Trophoblast cell (in vitro differentiated cells and primary cell): ENCODE results near the gene NUAK1.

ENCODE experiments used
- DNase-seq, 2 donors: peaks; one replicate each; pipeline ENCODE4 v3.0.0-alpha.2; 2016
- H2AFZ ChIP-seq: 2 replicates; pipeline ENCODE4 v1.6.1; 2013; ENCODE audit warnings: low read length, moderate library complexity, mild to moderate bottlenecking; ENCODE audit not compliant: insufficient read depth, poor library complexity
- H2AK5ac ChIP-seq: 2 replicates; pipeline ENCODE4 v1.6.1; 2013; ENCODE audit warnings: mild to moderate bottlenecking, low read length
- H2BK120ac ChIP-seq: 2 replicates; pipeline ENCODE4 v1.6.1; 2013; ENCODE audit warnings: low read length, mild to moderate bottlenecking, moderate library complexity; ENCODE audit not compliant: insufficient read depth, poor library complexity
- H2BK12ac ChIP-seq: 2 replicates; pipeline ENCODE4 v1.6.1; 2013; ENCODE audit warnings: mild to moderate bottlenecking, low read length, moderate library complexity
- H2BK5ac ChIP-seq: 2 replicates; pipeline ENCODE4 v1.6.1; 2013; ENCODE audit warnings: low read length, low read depth, moderate library complexity, mild to moderate bottlenecking; ENCODE audit not compliant: poor library complexity
- H3K14ac ChIP-seq: 2 replicates; pipeline ENCODE4 v1.6.1; 2013; ENCODE audit warnings: mild to moderate bottlenecking, low read length
- H3K18ac ChIP-seq: 2 replicates; pipeline ENCODE4 v1.6.1; 2013; ENCODE audit warnings: mild to moderate bottlenecking, low read length
- H3K23ac ChIP-seq: 2 replicates; pipeline ENCODE4 v1.6.1; 2013; ENCODE audit warnings: low read length
- H3K27ac ChIP-seq: 2 replicates; pipeline ENCODE4 v1.5.1; 2013; ENCODE audit warnings: low read depth, mild to moderate bottlenecking, inconsistent platforms, low read length, moderate library complexity
- H3K27me3 ChIP-seq: 2 replicates; pipeline ENCODE4 v1.6.1; 2013; ENCODE audit warnings: inconsistent platforms, mild to moderate bottlenecking, low read length, moderate library complexity; ENCODE audit not compliant: insufficient read depth
- H3K36me3 ChIP-seq, 2 experiments: 1 replicate in 1 of 2; 2 replicates in 1 of 2; pipeline ENCODE4 v1.6.1; 2013; ENCODE audit warnings: low read length in 2 of 2, mild to moderate bottlenecking in 2 of 2, moderate library complexity in 1 of 2; ENCODE audit not compliant: insufficient read depth in 2 of 2, control insufficient read depth in 1 of 2
- H3K4ac ChIP-seq: 2 replicates; pipeline ENCODE4 v1.6.1; 2013; ENCODE audit warnings: low read depth, mild to moderate bottlenecking, low read length, moderate library complexity
- H3K4me1 ChIP-seq, 2 experiments: 1 replicate in 1 of 2; 2 replicates in 1 of 2; pipeline ENCODE4 v1.6.1; 2013; ENCODE audit warnings: low read length in 2 of 2, mild to moderate bottlenecking in 2 of 2, moderate library complexity in 1 of 2; ENCODE audit not compliant: insufficient read depth in 2 of 2, control insufficient read depth in 1 of 2
- H3K4me2 ChIP-seq: 2 replicates; pipeline ENCODE4 v1.6.1; 2013; ENCODE audit warnings: inconsistent platforms, mild to moderate bottlenecking, low read length, moderate library complexity
- H3K4me3 ChIP-seq: 2 replicates; pipeline ENCODE4 v1.5.1; 2013; ENCODE audit warnings: mild to moderate bottlenecking, low read depth, low read length, inconsistent platforms
- H3K79me1 ChIP-seq: one replicate; pipeline ENCODE4 v1.6.1; 2013; ENCODE audit warnings: low read length
- H3K79me2 ChIP-seq: 2 replicates; pipeline ENCODE4 v1.6.1; 2013; ENCODE audit warnings: low read length, mild to moderate bottlenecking; ENCODE audit not compliant: control insufficient read depth, insufficient read depth, poor library complexity
- H3K9ac ChIP-seq: 2 replicates; pipeline ENCODE4 v1.6.1; 2013; ENCODE audit warnings: mild to moderate bottlenecking, low read length
- H3K9me3 ChIP-seq: 2 replicates; pipeline ENCODE4 v1.6.1; 2013; ENCODE audit warnings: low read depth, mild to moderate bottlenecking, control low read depth, inconsistent platforms, low read length; ENCODE audit not compliant: insufficient read depth
- H4K12ac ChIP-seq: 2 replicates; pipeline ENCODE4 v1.6.1; 2013; ENCODE audit warnings: low read depth, mild to moderate bottlenecking, low read length, moderate library complexity
- H4K8ac ChIP-seq: 2 replicates; pipeline ENCODE4 v1.6.1; 2013; ENCODE audit warnings: low read depth, mild to moderate bottlenecking, low read length, moderate library complexity
- H4K91ac ChIP-seq: one replicate; pipeline ENCODE4 v1.6.1; 2013; ENCODE audit warnings: low read depth, mild to moderate bottlenecking, low read length, moderate library complexity
- WGBS: extraction: QIAGEN DNeasy Blood & Tissue Kit; methylation state at CpG from one replicate; pipeline ENCODE4 v1.1.7; 2013; ENCODE audit warnings: missing lambda C conversion rate; ENCODE audit not compliant: insufficient read length, insufficient coverage; ENCODE audit errors: extremely low coverage; 5-methylcytosine and 5-hydroxymethylcytosine counted together

The NUAK1 gene

DNA sequence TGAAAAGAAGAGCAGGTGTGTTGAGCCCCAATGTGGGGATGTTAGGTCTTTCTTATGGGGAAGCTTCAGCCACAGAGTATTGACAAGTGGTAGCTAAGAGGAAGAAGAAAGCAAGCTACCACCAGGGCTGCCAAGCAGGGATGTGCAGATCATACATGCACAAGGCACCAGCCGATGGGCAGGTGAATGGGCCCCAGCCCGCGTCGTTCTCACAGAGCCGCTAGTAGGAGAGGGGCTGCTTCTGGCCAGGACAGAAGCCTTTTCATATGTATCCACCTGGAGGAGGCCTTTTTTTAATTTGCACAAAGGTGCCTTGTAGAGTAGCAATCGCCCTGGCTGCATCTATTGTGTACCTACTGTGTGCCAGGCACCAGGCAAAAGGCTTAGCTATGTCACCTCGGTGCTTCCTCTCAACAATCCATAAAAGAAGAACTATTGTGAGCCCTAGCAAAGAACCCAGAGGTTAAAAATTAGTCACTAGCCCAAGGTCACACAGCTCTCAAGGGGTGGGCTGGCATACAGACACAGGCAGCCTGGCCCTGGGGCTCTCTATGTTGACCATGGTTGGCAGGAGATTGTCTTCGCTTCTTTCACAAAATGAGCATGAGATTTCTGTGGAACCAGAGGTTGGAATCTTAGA, 8.2 kb downstream of the NUAK1 start:
- Histone ChIP-seq H3K23ac (no peak overlapping the region), H3K14ac (no peak overlapping the region), H2AFZ (no peak overlapping the region), H4K8ac (no peak overlapping the region), H2BK120ac (no peak overlapping the region), H4K12ac (no peak overlapping the region), H2AK5ac (no peak overlapping the region), H3K4ac (peak overlapping the region; percentile 89), H3K4me2 (no peak overlapping the region), H3K9ac (no peak overlapping the region), H3K36me3 (peaks cover 10 to 16% of the 10 kb centered on the region in 2 experiments), H2BK5ac (no peak overlapping the region), H3K27ac (no peak overlapping the region), H2BK12ac (no peak overlapping the region), H4K91ac (no peak overlapping the region), H3K4me1 (peaks cover 45 to 58% of the 10 kb centered on the region in 2 experiments), H3K27me3 (no peaks in the 10 kb centered on the region), H3K4me3 (no peak overlapping the region), H3K79me1 (peaks cover 12% of the 10 kb centered on the region), H3K79me2 (peaks cover 49% of the 10 kb centered on the region), H3K9me3 (no peaks in the 10 kb centered on the region), H3K18ac (no peak overlapping the region)
- no peak for DNase-seq
- WGBS, result no CpG with 5 or more reads among the region's 8 CpGs

DNA sequence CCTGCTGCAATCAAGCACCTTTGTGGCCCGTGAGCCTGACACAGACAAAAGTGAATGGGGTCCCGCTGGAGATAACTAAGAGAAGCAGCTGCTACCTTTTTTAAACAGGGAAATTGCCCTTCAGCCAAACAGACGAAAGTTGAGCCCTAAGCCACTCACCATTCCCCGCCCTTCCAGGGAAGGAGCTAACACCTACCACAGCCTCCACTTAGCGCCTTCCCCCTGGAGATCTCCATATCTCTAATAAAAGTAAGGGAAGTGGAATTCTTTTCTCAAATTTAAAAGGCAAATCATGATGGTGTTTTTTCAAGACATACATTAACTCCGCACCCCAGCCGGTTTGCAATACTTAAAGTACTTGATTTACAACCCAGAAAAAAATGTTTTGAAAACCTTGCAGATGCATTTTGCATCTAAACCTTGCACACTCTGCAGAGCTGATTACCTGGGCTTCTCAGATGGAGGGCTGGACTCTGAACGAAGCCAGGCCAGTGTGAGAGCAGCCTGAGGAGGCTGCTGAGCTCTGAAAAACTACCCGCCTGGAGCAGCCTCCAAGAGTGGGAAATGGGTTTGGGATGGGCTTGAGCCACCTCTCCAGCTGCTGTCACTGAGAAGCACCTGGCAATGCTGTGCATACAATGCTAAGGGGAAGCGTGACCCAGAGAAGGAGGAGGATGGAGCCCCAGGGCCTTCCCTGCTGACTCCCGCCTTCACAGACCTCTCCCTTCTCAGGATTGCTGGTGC, 10.0 kb downstream of the NUAK1 start:
- Histone ChIP-seq H3K18ac (peak overlapping the region; percentile 11), H3K23ac (no peak overlapping the region), H3K9me3 (no peaks in the 10 kb centered on the region), H4K91ac (no peak overlapping the region), H3K9ac (no peak overlapping the region), H3K4me1 (peaks cover 38 to 52% of the 10 kb centered on the region in 2 experiments), H3K4me3 (no peak overlapping the region), H3K27ac (peak overlapping the region; percentile 15), H3K4me2 (no peak overlapping the region), H4K12ac (no peak overlapping the region), H3K79me1 (peaks cover 2% of the 10 kb centered on the region), H2AFZ (no peak overlapping the region), H3K79me2 (peaks cover 39% of the 10 kb centered on the region), H2BK120ac (no peak overlapping the region), H2AK5ac (no peak overlapping the region), H3K27me3 (no peaks in the 10 kb centered on the region), H2BK12ac (no peak overlapping the region), H3K14ac (no peak overlapping the region), H2BK5ac (no peak overlapping the region), H3K4ac (peak overlapping the region; percentile 87), H3K36me3 (peaks cover 5 to 16% of the 10 kb centered on the region in 2 experiments), H4K8ac (no peak overlapping the region)
- DNase-seq, result no peak
- no CpG with 5 or more reads among the region's 11 CpGs for WGBS

DNA sequence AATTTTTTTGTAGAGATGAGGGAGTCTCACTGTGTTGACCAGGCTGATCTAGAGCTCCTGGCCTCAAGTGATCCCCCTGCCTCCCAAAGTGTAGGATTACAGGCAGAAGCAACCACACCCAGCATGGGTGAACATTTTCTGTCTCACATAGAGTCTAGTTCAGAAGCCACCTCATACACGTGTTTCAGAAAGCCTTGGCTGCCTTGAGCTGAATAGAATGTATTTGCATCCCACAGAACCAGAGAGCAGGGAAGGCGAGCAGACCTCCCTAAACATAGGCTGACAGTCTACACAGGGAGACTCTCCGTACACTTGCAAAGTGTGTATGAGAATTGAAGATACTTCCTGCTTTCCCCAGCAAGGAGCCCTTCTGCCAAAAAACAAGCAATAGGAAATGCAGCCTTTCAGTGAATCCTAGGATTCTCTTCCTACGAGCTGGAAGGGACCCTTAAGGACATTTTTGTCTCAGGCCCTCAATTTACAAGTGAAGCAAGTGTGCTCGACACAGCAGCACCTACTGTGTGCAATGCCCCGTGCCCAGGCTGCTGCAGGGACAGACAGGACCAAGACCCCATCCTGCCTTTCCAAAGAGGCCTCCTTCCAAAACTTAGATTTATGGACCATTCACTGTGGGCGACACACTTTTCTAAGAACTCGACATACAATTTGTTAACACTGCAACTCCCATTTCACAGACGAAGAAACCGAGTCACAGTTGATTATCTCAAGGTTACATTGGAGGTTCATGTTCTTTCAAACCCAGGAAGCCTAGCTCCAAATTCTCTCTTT, 11.2 kb downstream of the NUAK1 start:
- no peak overlapping the region for H3K4me2 ChIP-seq
- no peak overlapping the region for H3K14ac ChIP-seq
- no peak overlapping the region for H3K23ac ChIP-seq
- no peak overlapping the region for H3K4me3 ChIP-seq
- H3K18ac ChIP-seq, result no peak overlapping the region
- H3K27ac ChIP-seq, result no peak overlapping the region
- DNase-seq, result no peak
- H3K4me1 ChIP-seq, result peaks cover 30 to 45% of the 10 kb centered on the region in 2 experiments
- H4K91ac ChIP-seq, result no peak overlapping the region
- H2AK5ac ChIP-seq, result no peak overlapping the region
- no peak overlapping the region for H2BK5ac ChIP-seq
- H3K9me3 ChIP-seq, result no peaks in the 10 kb centered on the region
- no peaks in the 10 kb centered on the region for H3K27me3 ChIP-seq
- H3K9ac ChIP-seq, result no peak overlapping the region
- H3K79me1 ChIP-seq, result peaks cover 2% of the 10 kb centered on the region
- H2AFZ ChIP-seq, result no peak overlapping the region
- WGBS, result no CpG with 5 or more reads among the region's 10 CpGs
- peaks cover 39% of the 10 kb centered on the region for H3K79me2 ChIP-seq
- peak overlapping the region; percentile 75 for H3K4ac ChIP-seq
- H2BK120ac ChIP-seq, result no peak overlapping the region
- H4K12ac ChIP-seq, result no peak overlapping the region
- H4K8ac ChIP-seq, result no peak overlapping the region
- H2BK12ac ChIP-seq, result no peak overlapping the region
- peaks cover 5 to 20% of the 10 kb centered on the region in 2 experiments for H3K36me3 ChIP-seq

GRCh38 chr12:106126441-106127337, 12.1 kb downstream of the NUAK1 start:
- no peak overlapping the region for H2BK12ac ChIP-seq
- DNase-seq, result no peak
- no peak overlapping the region for H2AK5ac ChIP-seq
- H3K36me3 ChIP-seq, result peaks cover 5 to 18% of the 10 kb centered on the region in 2 experiments
- no peak overlapping the region for H3K9ac ChIP-seq
- H3K14ac ChIP-seq, result no peak overlapping the region
- no peak overlapping the region for H2BK5ac ChIP-seq
- no peak overlapping the region for H2BK120ac ChIP-seq
- H3K9me3 ChIP-seq, result no peaks in the 10 kb centered on the region
- H4K12ac ChIP-seq, result no peak overlapping the region
- no peak overlapping the region for H3K4me2 ChIP-seq
- peak overlapping the region; percentile 2 for H3K27ac ChIP-seq
- no CpG with 5 or more reads among the region's 2 CpGs for WGBS
- no peak overlapping the region for H2AFZ ChIP-seq
- H4K91ac ChIP-seq, result no peak overlapping the region
- H4K8ac ChIP-seq, result no peak overlapping the region
- H3K18ac ChIP-seq, result no peak overlapping the region
- no peak overlapping the region for H3K4me3 ChIP-seq
- H3K4ac ChIP-seq, result peak overlapping the region; percentile 75
- peaks cover 2% of the 10 kb centered on the region for H3K79me1 ChIP-seq
- no peaks in the 10 kb centered on the region for H3K27me3 ChIP-seq
- H3K79me2 ChIP-seq, result peaks cover 36% of the 10 kb centered on the region
- peaks cover 23 to 41% of the 10 kb centered on the region in 2 experiments for H3K4me1 ChIP-seq
- no peak overlapping the region for H3K23ac ChIP-seq
